Activated CD4-positive, alpha-beta T cell treated with anti-CD3 and anti-CD28 coated beads for 1 hour (primary cell): Measurements from ENCODE around the gene RPS6KA4.
"Not testable (repeated sequence)": the region's sequence is repeated elsewhere in the genome, so short reads cannot be mapped to it uniquely, and the experiment has no call there.

Source experiments
- DNase-seq: peaks from one replicate; pipeline ENCODE4 v3.0.0-alpha.2; 2020

The RPS6KA4 gene

GRCh38 chr11:64391839-64392238, 32.9 kb downstream of the RPS6KA4 start:
- DNase-seq = no peak

GRCh38 chr11:64395545-64396078, 36.6 kb downstream of the RPS6KA4 start:
- DNase-seq = no peak

GRCh38 chr11:64396079-64396591, 37.2 kb downstream of the RPS6KA4 start:
- no peak for DNase-seq

GRCh38 chr11:64400102-64400501, 41.1 kb downstream of the RPS6KA4 start:
- no peak for DNase-seq

GRCh38 chr11:64400667-64401066, 41.7 kb downstream of the RPS6KA4 start:
- no peak for DNase-seq

- DNase-seq = no peak
These were observed 42.8 kb downstream of the RPS6KA4 start for GRCh38 chr11:64401775-64402174.

- DNase-seq = no peak
These were observed 44.1 kb downstream of the RPS6KA4 start for GRCh38 chr11:64403106-64403505.

- no peak for DNase-seq
These were observed 47.4 kb downstream of the RPS6KA4 start for GRCh38 chr11:64406221-64406946.

- no peak for DNase-seq
These were observed 48.3 kb downstream of the RPS6KA4 start for GRCh38 chr11:64407221-64407620.

- no peak for DNase-seq
These were observed 48.7 kb downstream of the RPS6KA4 start for GRCh38 chr11:64407630-64408029.

- DNase-seq = no peak
These were observed 50.3 kb downstream of the RPS6KA4 start for GRCh38 chr11:64409278-64409677.

GRCh38 chr11:64409707-64410403, 50.9 kb downstream of the RPS6KA4 start:
- no peak for DNase-seq

GRCh38 chr11:64410404-64410734, 51.4 kb downstream of the RPS6KA4 start:
- DNase-seq = no peak

- no peak for DNase-seq
These were observed 54.5 kb downstream of the RPS6KA4 start for GRCh38 chr11:64413417-64413816.

GRCh38 chr11:64415286-64415685, 56.3 kb downstream of the RPS6KA4 start:
- no peak for DNase-seq

GRCh38 chr11:64415996-64416728, 57.2 kb downstream of the RPS6KA4 start:
- no peak for DNase-seq

GRCh38 chr11:64418233-64418632, 59.3 kb downstream of the RPS6KA4 start:
- DNase-seq = not testable (repeated sequence)

GRCh38 chr11:64419257-64419790, 60.4 kb downstream of the RPS6KA4 start:
- DNase-seq = no peak

GRCh38 chr11:64419818-64420485, 61.0 kb downstream of the RPS6KA4 start:
- DNase-seq = no peak
